ENCODE data around the gene SLC19A2. TPM values are rescaled to one million over a fixed set of nuclear protein-coding genes. Genes with fewer than 3 reads are reported as not detected.

SLC19A2 gene
- total and polyA plus RNA-seq, 2 donors from 2014 or later = 7.8 to 10.9 TPM

GRCh38 chr1:169478094-169478672 lies 7.6 kb downstream of the SLC19A2 start:
- no peak overlapping the region for H3K4me3 ChIP-seq (ENCODE audit: low read length in 3 of 3)
- intact Hi-C loops (cut with DNase I) = no loop called here
- H3K9me3 ChIP-seq (ENCODE audit: control insufficient read depth in 2 of 3, insufficient read depth in 1 of 3, low read length in 3 of 3) = no peaks in the 10 kb centered on the region
- H3K27me3 ChIP-seq (ENCODE audit: control insufficient read depth, insufficient read depth, low read length) = no peaks in the 10 kb centered on the region
- DNase-seq = no peak
- FAIRE-seq = no peak
- peaks cover 0 to 13% (median 0%) of the 10 kb centered on the region in 3 donors for H3K4me1 ChIP-seq (ENCODE audit: control insufficient read depth in 2 of 3, insufficient read depth in 2 of 3, low read depth in 1 of 3, low read length in 3 of 3)
- H3K27ac ChIP-seq (ENCODE audit: low read depth in 2 of 2, low read length in 2 of 2) = no peak overlapping the region
- no peak for TF ChIP-seq CTCF (IDR thresholded peaks at IDR 0.05; ENCODE audit: borderline replicate concordance, extremely low read depth, insufficient read depth)
- peaks cover 0 to 9% (median 4%) of the 10 kb centered on the region in 3 donors for H3K36me3 ChIP-seq (ENCODE audit: control insufficient read depth in 2 of 3, insufficient read depth in 3 of 3, low read length in 3 of 3)
- H3K9ac ChIP-seq (ENCODE audit: low read length in 3 of 3) = no peak overlapping the region

- intact Hi-C loops (cut with DNase I) = no loop called here
- Histone ChIP-seq H3K27ac (ENCODE audit: low read depth in 2 of 2, low read length in 2 of 2) (no peak overlapping the region), H3K9ac (ENCODE audit: low read length in 3 of 3) (no peak overlapping the region), H3K27me3 (ENCODE audit: control insufficient read depth, insufficient read depth, low read length) (no peaks in the 10 kb centered on the region), H3K9me3 (ENCODE audit: control insufficient read depth in 2 of 3, insufficient read depth in 1 of 3, low read length in 3 of 3) (no peaks in the 10 kb centered on the region), H3K4me3 (ENCODE audit: low read length in 3 of 3) (no peak overlapping the region), H3K4me1 (ENCODE audit: control insufficient read depth in 2 of 3, insufficient read depth in 2 of 3, low read depth in 1 of 3, low read length in 3 of 3) (peaks cover 0 to under 1% (median 0%) of the 10 kb centered on the region in 3 donors), H3K36me3 (ENCODE audit: control insufficient read depth in 2 of 3, insufficient read depth in 3 of 3, low read length in 3 of 3) (peaks cover 0 to 9% (median 4%) of the 10 kb centered on the region in 3 donors)
- FAIRE-seq = no peak
- no peak for TF ChIP-seq CTCF (IDR thresholded peaks at IDR 0.05; ENCODE audit: borderline replicate concordance, extremely low read depth, insufficient read depth)
- DNase-seq = no peak
These were observed 9.8 kb downstream of the SLC19A2 start for GRCh38 chr1:169475806-169476387.

DNA sequence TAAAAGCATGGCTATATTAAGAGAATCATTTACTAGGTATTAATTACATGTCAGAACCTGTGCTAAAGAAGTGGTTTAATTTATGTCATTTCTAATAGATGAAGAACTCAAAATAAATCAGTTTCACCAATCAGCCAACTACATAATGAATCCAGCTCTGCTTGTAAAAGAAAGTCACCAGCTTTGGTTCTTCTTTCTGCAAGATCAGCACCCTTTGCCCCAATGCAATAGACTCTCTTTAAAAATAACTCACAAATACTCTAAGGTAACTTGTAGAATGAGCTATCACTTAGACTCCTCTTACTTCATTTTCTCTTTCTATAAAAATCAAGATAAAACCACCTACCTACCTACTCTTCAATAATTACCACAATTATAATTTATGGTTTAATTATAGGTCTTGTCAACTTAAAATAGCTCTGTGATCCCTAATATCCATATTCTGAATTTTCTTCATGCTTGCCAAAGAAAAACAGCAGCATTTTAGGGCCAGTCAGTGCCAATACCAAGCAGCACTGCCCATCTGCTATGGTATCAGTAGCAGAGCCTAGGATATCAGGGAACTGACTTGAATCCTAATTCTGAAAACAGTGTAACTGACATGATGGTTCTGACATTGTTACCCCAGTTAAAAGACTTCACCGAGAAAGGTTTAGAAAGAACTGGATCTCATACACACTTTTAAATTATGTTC lies 11.3 kb downstream of the SLC19A2 start:
- no peak for TF ChIP-seq CTCF (IDR thresholded peaks at IDR 0.05; ENCODE audit: borderline replicate concordance, extremely low read depth, insufficient read depth)
- no peak overlapping the region for H3K9ac ChIP-seq (ENCODE audit: low read length in 3 of 3)
- no peaks in the 10 kb centered on the region for H3K4me1 ChIP-seq (ENCODE audit: control insufficient read depth in 2 of 3, insufficient read depth in 2 of 3, low read depth in 1 of 3, low read length in 3 of 3)
- H3K9me3 ChIP-seq (ENCODE audit: control insufficient read depth in 2 of 3, insufficient read depth in 1 of 3, low read length in 3 of 3) = no peaks in the 10 kb centered on the region
- H3K36me3 ChIP-seq (ENCODE audit: control insufficient read depth in 2 of 3, insufficient read depth in 3 of 3, low read length in 3 of 3) = peaks cover 0 to 9% (median 4%) of the 10 kb centered on the region in 3 donors
- H3K27ac ChIP-seq (ENCODE audit: low read depth in 2 of 2, low read length in 2 of 2) = no peak overlapping the region
- no peak for FAIRE-seq
- H3K4me3 ChIP-seq (ENCODE audit: low read length in 3 of 3) = no peak overlapping the region
- intact Hi-C loops (cut with DNase I) = no loop called here
- DNase-seq = no peak
- no peaks in the 10 kb centered on the region for H3K27me3 ChIP-seq (ENCODE audit: control insufficient read depth, insufficient read depth, low read length)

Measured in kidney (tissue), 14 donors.